Measurements from ENCODE around the gene ANKS1A. TPM values are rescaled to one million over a fixed set of nuclear protein-coding genes. Genes with fewer than 3 reads are reported as not detected.
A peak's percentile ranks its signal among the peaks of the same experiment; 100 is the strongest.
"Not testable (repeated sequence)": the region's sequence is repeated elsewhere in the genome, so short reads cannot be mapped to it uniquely, and the experiment has no call there.

Gene ANKS1A
- total RNA-seq, 1 donor from 2014 or later = 17.0 TPM

DNA sequence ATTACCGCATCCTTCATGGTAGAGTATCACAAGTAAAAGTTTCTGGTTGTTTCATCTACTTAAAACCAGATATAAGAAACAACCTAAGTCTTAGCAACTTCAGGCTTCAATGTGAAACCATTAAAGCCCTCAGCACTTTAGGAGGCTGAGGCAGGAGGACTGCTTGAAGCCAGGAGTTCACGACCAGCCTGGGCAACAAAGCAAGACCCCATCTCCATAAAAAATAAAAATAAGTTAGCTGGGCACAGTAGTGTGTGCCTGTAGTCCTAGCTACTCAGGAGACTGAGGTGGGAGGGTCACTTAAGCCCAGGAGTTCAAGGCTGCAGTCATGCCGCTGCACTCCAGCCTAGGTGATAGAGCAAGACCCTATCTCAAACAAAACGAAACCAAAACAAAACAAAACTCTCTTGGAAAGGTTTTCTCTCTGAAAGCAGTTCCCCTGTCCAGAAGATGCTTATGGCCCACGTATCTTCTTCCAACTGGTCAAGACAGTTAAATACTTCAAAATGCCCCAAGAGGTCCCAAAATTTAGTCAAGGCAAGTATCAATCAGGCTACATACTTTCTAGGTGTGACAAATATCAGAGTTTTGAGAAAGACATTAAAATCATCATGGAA lies 11.1 kb upstream of the ANKS1A start:
- H3K27ac ChIP-seq = no peak overlapping the region
- H3K27me3 ChIP-seq = no peaks in the 10 kb centered on the region
- H3K9ac ChIP-seq = no peak overlapping the region
- no peak overlapping the region for H2AFZ ChIP-seq (replicated peaks)
- Mint-ChIP-seq H3K9me3 (no peaks in the 10 kb centered on the region), H3K27me3 (ENCODE audit: insufficient read depth, low read depth) (no peaks in the 10 kb centered on the region), H3K4me3 (no peak overlapping the region), H3K4me1 (no peaks in the 10 kb centered on the region), H3K27ac (no peak overlapping the region), H3K36me3 (peaks cover 10% of the 10 kb centered on the region)
- H3K4me1 ChIP-seq = no peaks in the 10 kb centered on the region
- H4K20me1 ChIP-seq (ENCODE audit: low read depth) = no peaks in the 10 kb centered on the region
- H3K4me3 ChIP-seq = no peak overlapping the region
- peaks cover 7% of the 10 kb centered on the region for H3K36me3 ChIP-seq
- H3K4me2 ChIP-seq = no peak overlapping the region
- TF ChIP-seq EZH2phosphoT487 (IDR thresholded peaks at IDR 0.05) = no peak
- TF ChIP-seq, protein P1, sequence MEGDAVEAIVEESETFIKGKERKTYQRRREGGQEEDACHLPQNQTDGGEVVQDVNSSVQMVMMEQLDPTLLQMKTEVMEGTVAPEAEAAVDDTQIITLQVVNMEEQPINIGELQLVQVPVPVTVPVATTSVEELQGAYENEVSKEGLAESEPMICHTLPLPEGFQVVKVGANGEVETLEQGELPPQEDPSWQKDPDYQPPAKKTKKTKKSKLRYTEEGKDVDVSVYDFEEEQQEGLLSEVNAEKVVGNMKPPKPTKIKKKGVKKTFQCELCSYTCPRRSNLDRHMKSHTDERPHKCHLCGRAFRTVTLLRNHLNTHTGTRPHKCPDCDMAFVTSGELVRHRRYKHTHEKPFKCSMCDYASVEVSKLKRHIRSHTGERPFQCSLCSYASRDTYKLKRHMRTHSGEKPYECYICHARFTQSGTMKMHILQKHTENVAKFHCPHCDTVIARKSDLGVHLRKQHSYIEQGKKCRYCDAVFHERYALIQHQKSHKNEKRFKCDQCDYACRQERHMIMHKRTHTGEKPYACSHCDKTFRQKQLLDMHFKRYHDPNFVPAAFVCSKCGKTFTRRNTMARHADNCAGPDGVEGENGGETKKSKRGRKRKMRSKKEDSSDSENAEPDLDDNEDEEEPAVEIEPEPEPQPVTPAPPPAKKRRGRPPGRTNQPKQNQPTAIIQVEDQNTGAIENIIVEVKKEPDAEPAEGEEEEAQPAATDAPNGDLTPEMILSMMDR (IDR thresholded peaks at IDR 0.05) = no peak
- no peak for TF ChIP-seq EZH2 (IDR thresholded peaks at IDR 0.05)
- no peaks in the 10 kb centered on the region for H3K79me2 ChIP-seq (ENCODE audit: low read depth)
- H3K9me3 ChIP-seq (ENCODE audit: low read depth) = no peaks in the 10 kb centered on the region
- no peak for DNase-seq (ENCODE audit: low spot score)
- peaks cover 28% of the 10 kb centered on the region for H3F3A ChIP-seq (ENCODE audit: low read depth)

DNA sequence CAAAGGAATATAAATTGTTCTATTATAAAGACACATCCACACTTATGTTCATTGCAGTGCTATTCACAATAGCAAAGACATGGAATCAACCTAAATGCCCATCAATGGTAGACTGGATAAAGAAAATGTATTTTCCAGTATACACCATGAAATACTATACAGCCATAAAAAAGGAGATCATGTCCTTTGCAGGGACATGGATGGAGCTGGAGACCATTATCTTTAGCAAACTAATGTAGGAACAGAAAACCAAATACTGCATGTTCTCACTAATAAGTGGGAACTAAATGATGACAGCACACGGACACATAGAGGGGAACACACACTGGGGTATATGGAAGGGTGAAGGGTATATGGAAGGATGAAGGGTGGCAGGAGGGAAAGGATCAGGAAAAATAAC lies 5.0 kb upstream of the ANKS1A start:
- H3K27me3 Mint-ChIP-seq (ENCODE audit: insufficient read depth, low read depth); H3K9me3 ChIP-seq (ENCODE audit: low read depth); H2AFZ ChIP-seq (replicated peaks); H3K9me3 Mint-ChIP-seq; H3K4me3 ChIP-seq; H3K36me3 Mint-ChIP-seq; H3K4me1 ChIP-seq; H3K27ac ChIP-seq; DNase-seq (ENCODE audit: low spot score); H3K27me3 ChIP-seq; H3K27ac Mint-ChIP-seq; H3K4me3 Mint-ChIP-seq; H3K9ac ChIP-seq; H3K4me2 ChIP-seq: not testable (repeated sequence)
- H3F3A ChIP-seq (ENCODE audit: low read depth) = peaks cover 28% of the 10 kb centered on the region
- peaks cover 12% of the 10 kb centered on the region for H4K20me1 ChIP-seq (ENCODE audit: low read depth)
- peaks cover 46% of the 10 kb centered on the region for H3K79me2 ChIP-seq (ENCODE audit: low read depth)
- peaks cover 14% of the 10 kb centered on the region for H3K4me1 Mint-ChIP-seq
- peaks cover 13% of the 10 kb centered on the region for H3K36me3 ChIP-seq

DNA sequence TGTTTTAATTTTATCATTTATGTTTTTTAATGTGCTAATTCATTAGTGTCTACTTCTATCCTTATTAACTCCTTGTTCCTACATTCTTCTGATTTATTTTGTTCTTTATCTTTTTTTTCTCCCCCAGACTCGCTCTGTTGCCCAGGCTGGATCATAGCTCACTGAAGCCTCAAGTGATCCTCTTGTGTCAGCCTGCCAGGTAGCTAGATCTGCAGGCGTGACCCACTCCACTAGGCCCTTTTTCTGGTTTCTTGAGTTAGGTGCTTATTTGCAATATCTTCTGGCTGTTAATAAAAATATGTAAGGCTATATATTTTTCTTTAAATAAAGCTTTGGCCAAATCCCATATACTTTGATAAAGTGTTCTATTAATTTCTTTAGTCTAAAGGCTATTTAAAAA lies 4.1 kb upstream of the ANKS1A start:
- DNase-seq (ENCODE audit: low spot score) = no peak
- Histone ChIP-seq H3K27ac (no peak overlapping the region), H3K79me2 (ENCODE audit: low read depth) (peaks cover 52% of the 10 kb centered on the region), H3K9ac (no peak overlapping the region), H3K4me2 (no peak overlapping the region), H3K27me3 (no peaks in the 10 kb centered on the region), H3K4me3 (no peak overlapping the region), H2AFZ (replicated peaks) (no peak overlapping the region), H3K36me3 (peaks cover 13% of the 10 kb centered on the region), H3F3A (ENCODE audit: low read depth) (peaks cover 26% of the 10 kb centered on the region), H4K20me1 (ENCODE audit: low read depth) (peaks cover 14% of the 10 kb centered on the region), H3K4me1 (no peaks in the 10 kb centered on the region), H3K9me3 (ENCODE audit: low read depth) (no peaks in the 10 kb centered on the region)
- Mint-ChIP-seq H3K36me3 (peaks cover 3% of the 10 kb centered on the region), H3K4me3 (peak overlapping the region; percentile 43), H3K27ac (no peak overlapping the region), H3K4me1 (peaks cover 17% of the 10 kb centered on the region), H3K27me3 (ENCODE audit: insufficient read depth, low read depth) (no peaks in the 10 kb centered on the region), H3K9me3 (no peaks in the 10 kb centered on the region)
- TF ChIP-seq EZH2phosphoT487 (IDR thresholded peaks at IDR 0.05) (no peak), EZH2 (IDR thresholded peaks at IDR 0.05) (no peak)
- TF ChIP-seq, protein P1 (IDR thresholded peaks at IDR 0.05) = no peak

DNA sequence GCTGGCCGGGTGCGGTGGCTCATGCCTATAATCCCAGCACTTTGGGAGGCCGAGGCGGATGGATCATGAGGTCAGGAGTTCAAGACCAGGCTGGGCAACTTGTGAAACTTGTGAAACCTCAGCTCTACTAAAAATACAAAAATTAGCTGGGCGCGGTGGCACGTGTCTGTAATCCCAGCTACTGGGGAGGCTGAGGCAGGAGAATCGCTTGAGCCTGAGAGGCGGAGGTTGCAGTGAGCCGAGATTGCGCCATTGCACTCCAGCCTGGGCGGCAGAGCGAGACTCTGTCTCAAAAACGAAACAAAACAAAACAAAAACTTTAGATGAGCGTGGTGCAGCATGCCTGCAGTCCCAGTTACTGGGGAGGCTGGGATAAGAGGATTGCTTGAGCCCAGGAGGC lies 3.2 kb upstream of the ANKS1A start:
- Mint-ChIP-seq H3K4me3 (peak overlapping the region; percentile 43), H3K4me1 (peaks cover 23% of the 10 kb centered on the region)
- not testable (repeated sequence) for H3K4me2 ChIP-seq; H3K27ac Mint-ChIP-seq; H3K36me3 Mint-ChIP-seq; H3K27ac ChIP-seq; DNase-seq (ENCODE audit: low spot score); H3K9me3 ChIP-seq (ENCODE audit: low read depth); H3K27me3 ChIP-seq; H3K9me3 Mint-ChIP-seq; H2AFZ ChIP-seq (replicated peaks); H3K4me3 ChIP-seq; H3K9ac ChIP-seq; H3K36me3 ChIP-seq; H3K4me1 ChIP-seq; H3K27me3 Mint-ChIP-seq (ENCODE audit: insufficient read depth, low read depth)
- Histone ChIP-seq H4K20me1 (ENCODE audit: low read depth) (peaks cover 22% of the 10 kb centered on the region), H3K79me2 (ENCODE audit: low read depth) (peaks cover 61% of the 10 kb centered on the region), H3F3A (ENCODE audit: low read depth) (peaks cover 21% of the 10 kb centered on the region)

Data from neural progenitor cell (in vitro differentiated cells).